ENCODE measurements around the gene BSDC1. TPM values are rescaled to one million over a fixed set of nuclear protein-coding genes. Genes with fewer than 3 reads are reported as not detected.

The BSDC1 gene
- total RNA-seq, 4 donors from 2014 or later, result 89.1 to 140 (median 109) TPM

DNA sequence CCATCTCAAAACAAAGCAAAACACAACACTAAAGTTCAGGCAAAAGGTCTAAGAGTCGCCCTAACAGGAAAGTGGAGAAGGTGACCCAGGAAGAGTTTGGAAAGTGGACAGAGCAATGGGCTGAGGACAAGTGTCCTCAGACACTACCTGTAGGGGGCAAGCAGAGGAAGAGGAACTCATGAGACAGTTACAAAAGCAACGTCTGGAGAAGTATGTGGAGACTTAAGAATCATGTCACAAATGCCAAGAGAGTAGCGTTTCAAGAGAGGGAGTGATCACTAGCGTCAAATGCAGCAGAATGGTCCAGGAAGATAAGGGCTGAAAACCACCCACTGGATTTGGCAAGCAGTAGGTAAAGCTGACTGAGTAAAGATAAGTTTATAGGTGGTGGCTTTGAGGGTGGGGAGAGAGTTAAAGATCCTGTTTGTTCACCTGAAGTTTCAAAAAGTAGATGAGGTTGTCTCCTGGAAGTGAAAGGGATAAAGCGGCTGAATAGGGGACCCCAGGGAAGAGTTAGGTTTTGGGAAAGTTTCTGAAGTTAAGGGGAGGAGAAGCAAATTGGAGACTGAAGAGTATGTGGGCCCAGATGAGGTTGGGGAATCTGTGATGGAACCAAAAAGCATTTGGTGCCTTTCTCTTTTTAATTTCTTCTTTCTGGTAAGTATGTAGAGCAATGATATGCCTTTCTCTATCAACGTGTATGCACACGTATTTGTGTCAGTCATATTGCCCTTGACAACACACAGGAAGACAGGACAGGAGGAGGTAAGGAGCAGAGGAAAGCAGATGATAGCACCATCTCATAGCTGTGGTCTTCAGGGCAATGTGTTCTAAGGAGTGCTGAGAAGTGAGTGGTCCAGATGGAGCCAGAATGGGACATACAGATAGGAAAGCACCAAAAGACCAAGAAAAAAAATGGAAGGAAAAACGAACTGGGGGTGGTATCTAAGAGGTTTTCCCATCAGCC, 3.1 kb downstream of the BSDC1 start:
- H3K9me3 ChIP-seq, result no peaks in the 10 kb centered on the region
- H3K36me3 ChIP-seq, result peaks cover 0 to 55% (median 0%) of the 10 kb centered on the region in 3 donors
- TF ChIP-seq POLR2A (IDR thresholded peaks at IDR 0.05) (no peak), CTCF (IDR thresholded peaks at IDR 0.05) (no peak)
- DNase-seq, result no peak
- H3K4me3 ChIP-seq, result no peak overlapping the region
- H3K27me3 ChIP-seq, result no peaks in the 10 kb centered on the region
- no peak overlapping the region for H3K27ac ChIP-seq
- H3K4me1 ChIP-seq, result peaks cover 0 to 23% (median 3%) of the 10 kb centered on the region in 4 donors

GRCh38 chr1:32388641-32389040, 5.6 kb downstream of the BSDC1 start:
- no peak for DNase-seq
- no peaks in the 10 kb centered on the region for H3K9me3 ChIP-seq
- TF ChIP-seq POLR2A (IDR thresholded peaks at IDR 0.05), result no peak
- TF ChIP-seq CTCF (IDR thresholded peaks at IDR 0.05), result no peak
- H3K4me1 ChIP-seq, result peaks cover 0 to 23% (median 3%) of the 10 kb centered on the region in 4 donors
- H3K36me3 ChIP-seq, result peaks cover 0 to 81% (median 0%) of the 10 kb centered on the region in 3 donors
- no peak overlapping the region for H3K27ac ChIP-seq
- H3K27me3 ChIP-seq, result no peaks in the 10 kb centered on the region
- H3K4me3 ChIP-seq, result no peak overlapping the region

- Histone ChIP-seq H3K4me1 (peaks cover 0 to 6% (median 0%) of the 10 kb centered on the region in 4 donors), H3K27ac (no peak overlapping the region), H3K4me3 (no peak overlapping the region), H3K36me3 (peaks cover 0 to 97% (median 0%) of the 10 kb centered on the region in 3 donors), H3K27me3 (no peaks in the 10 kb centered on the region), H3K9me3 (no peaks in the 10 kb centered on the region)
- no peak for TF ChIP-seq CTCF (IDR thresholded peaks at IDR 0.05)
- TF ChIP-seq POLR2A (IDR thresholded peaks at IDR 0.05), result no peak
- DNase-seq, result no peak
Observed at GRCh38 chr1:32386676-32387392, 7.4 kb downstream of the BSDC1 start.

DNA sequence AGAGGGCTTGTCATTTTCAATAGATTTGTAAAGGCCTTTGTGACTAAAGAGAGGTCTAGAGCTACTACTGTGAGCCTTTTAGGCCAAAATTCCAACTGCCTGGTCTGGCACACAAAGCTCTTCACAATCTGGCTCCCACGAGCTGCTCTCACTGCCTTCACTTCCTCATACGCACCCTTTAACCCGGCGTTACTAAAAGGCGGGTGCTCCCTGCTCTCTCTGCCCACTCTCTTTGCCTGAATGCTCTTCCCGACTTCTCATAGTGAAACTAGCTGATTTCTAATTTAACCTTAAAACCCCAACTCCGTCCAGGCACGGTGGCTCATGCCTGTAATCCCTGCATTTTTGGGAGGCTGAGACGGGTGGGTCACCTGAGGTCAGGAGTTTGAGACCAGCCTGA, 14.2 kb downstream of the BSDC1 start:
- H3K36me3 ChIP-seq, result peaks cover 0 to 99% (median 0%) of the 10 kb centered on the region in 3 donors
- no peaks in the 10 kb centered on the region for H3K9me3 ChIP-seq
- H3K27me3 ChIP-seq, result no peaks in the 10 kb centered on the region
- no peak for TF ChIP-seq POLR2A (IDR thresholded peaks at IDR 0.05)
- no peak for TF ChIP-seq CTCF (IDR thresholded peaks at IDR 0.05)
- H3K27ac ChIP-seq, result no peak overlapping the region
- no peak for DNase-seq
- H3K4me1 ChIP-seq, result no peaks in the 10 kb centered on the region
- H3K4me3 ChIP-seq, result no peak overlapping the region

GRCh38 chr1:32377541-32378220, 16.6 kb downstream of the BSDC1 start:
- no peak overlapping the region for H3K27ac ChIP-seq
- H3K4me1 ChIP-seq, result no peaks in the 10 kb centered on the region
- no peak overlapping the region for H3K4me3 ChIP-seq
- H3K27me3 ChIP-seq, result no peaks in the 10 kb centered on the region
- no peak for TF ChIP-seq POLR2A (IDR thresholded peaks at IDR 0.05)
- TF ChIP-seq CTCF (IDR thresholded peaks at IDR 0.05), result no peak
- no peaks in the 10 kb centered on the region for H3K9me3 ChIP-seq
- peaks cover 0 to 99% (median 0%) of the 10 kb centered on the region in 3 donors for H3K36me3 ChIP-seq
- DNase-seq, result no peak
